ENCODE measurements around the gene BRPF1.

GRCh38 chr3:9769426-9770275 lies 38.1 kb downstream of the BRPF1 start, which contains the start of gene CAMK1:
- TF ChIP-seq CTCF (conservative IDR thresholded peaks at IDR 0.05 in 1 of 2, IDR thresholded peaks at IDR 0.05 in 1 of 2; ENCODE audit: low read depth in 1 of 2, low read length in 2 of 2) (no peak), EZH2 (IDR thresholded peaks at IDR 0.05; ENCODE audit: low read length, missing control alignments) (no peak)
